Measurements from ENCODE around the gene AS3MT.

DNA sequence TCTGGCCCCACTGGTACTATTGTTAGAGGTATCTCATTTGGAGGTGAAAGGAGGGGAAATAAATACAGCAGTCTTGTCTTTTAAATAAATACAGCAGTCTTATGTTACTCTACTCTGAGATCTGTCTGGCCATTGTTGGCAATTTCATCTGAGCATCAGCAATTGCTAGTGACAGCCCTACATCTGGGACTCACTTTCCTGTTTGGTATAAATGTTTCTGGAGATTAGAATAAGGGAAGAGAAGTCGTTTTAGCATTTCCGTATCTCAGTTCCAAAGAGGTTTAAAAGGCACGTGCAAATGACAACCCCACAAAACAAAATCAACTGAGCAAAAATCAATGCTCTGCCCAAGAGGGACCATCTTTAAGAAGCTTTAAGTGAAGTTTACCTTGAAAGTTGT, 30.7 kb downstream of the AS3MT start:
- TF ChIP-seq, protein P1, sequence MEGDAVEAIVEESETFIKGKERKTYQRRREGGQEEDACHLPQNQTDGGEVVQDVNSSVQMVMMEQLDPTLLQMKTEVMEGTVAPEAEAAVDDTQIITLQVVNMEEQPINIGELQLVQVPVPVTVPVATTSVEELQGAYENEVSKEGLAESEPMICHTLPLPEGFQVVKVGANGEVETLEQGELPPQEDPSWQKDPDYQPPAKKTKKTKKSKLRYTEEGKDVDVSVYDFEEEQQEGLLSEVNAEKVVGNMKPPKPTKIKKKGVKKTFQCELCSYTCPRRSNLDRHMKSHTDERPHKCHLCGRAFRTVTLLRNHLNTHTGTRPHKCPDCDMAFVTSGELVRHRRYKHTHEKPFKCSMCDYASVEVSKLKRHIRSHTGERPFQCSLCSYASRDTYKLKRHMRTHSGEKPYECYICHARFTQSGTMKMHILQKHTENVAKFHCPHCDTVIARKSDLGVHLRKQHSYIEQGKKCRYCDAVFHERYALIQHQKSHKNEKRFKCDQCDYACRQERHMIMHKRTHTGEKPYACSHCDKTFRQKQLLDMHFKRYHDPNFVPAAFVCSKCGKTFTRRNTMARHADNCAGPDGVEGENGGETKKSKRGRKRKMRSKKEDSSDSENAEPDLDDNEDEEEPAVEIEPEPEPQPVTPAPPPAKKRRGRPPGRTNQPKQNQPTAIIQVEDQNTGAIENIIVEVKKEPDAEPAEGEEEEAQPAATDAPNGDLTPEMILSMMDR (IDR thresholded peaks at IDR 0.05; ENCODE audit: borderline replicate concordance, extremely low read depth, low read length, poor library complexity, severe bottlenecking): no peak
- no peak for TF ChIP-seq EZH2 (IDR thresholded peaks at IDR 0.05; ENCODE audit: borderline replicate concordance, low read depth, low read length, severe bottlenecking)
